Gastrocnemius medialis (tissue), 4 donors: ENCODE measurements around the gene SMG6.

Source experiments
- POLR2A ChIP-seq, 2 donors: fragments of 450-650 bp; IDR thresholded peaks; one replicate each; pipeline ENCODE4 v1.6.1; 2017; ENCODE audit warnings: antibody characterized with exemption in 2 of 2, mild to moderate bottlenecking in 2 of 2, moderate library complexity in 2 of 2
- TF ChIP-seq, protein P1 (sequence below), 5 experiments: fragments of 450-650 bp in 3 of 5; fragments of 200-600 bp in 2 of 5; sonication (generic) in 2 of 5; IDR thresholded peaks in 4 of 5; conservative IDR thresholded peaks in 1 of 5; 1 replicate in 4 of 5; 2 replicates in 1 of 5; pipeline ENCODE4 v1.5.1; 2016 to 2019; ENCODE audit warnings: antibody characterized with exemption in 5 of 5, mild to moderate bottlenecking in 3 of 5, moderate library complexity in 3 of 5

DNA sequence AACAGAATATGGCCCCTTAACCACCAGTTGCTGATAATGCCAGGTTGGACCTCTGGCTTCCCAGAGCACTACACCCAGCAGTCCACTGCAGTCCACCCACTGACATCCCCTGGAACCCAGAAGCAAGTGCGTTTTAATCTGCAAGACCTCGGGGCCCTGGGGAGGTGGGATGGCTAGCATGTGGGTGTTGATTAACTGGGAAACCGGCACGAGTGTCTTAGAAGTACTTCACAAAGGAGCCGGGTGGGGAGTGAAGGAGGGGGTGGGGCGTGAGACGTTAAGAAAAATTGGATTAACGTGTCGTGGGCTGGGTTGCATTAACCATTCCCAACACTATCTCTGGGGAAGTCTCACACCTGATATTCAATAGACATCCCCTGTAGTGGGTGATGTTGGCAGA is 254.8 kb downstream of the SMG6 start:
- TF ChIP-seq, protein P1, sequence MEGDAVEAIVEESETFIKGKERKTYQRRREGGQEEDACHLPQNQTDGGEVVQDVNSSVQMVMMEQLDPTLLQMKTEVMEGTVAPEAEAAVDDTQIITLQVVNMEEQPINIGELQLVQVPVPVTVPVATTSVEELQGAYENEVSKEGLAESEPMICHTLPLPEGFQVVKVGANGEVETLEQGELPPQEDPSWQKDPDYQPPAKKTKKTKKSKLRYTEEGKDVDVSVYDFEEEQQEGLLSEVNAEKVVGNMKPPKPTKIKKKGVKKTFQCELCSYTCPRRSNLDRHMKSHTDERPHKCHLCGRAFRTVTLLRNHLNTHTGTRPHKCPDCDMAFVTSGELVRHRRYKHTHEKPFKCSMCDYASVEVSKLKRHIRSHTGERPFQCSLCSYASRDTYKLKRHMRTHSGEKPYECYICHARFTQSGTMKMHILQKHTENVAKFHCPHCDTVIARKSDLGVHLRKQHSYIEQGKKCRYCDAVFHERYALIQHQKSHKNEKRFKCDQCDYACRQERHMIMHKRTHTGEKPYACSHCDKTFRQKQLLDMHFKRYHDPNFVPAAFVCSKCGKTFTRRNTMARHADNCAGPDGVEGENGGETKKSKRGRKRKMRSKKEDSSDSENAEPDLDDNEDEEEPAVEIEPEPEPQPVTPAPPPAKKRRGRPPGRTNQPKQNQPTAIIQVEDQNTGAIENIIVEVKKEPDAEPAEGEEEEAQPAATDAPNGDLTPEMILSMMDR (IDR thresholded peaks at IDR 0.05 in 4 of 5, conservative IDR thresholded peaks at IDR 0.05 in 1 of 5): no peak
- no peak for TF ChIP-seq POLR2A (IDR thresholded peaks at IDR 0.05)
